Endothelial cell of umbilical vein (primary cell): ENCODE results near the gene KCNH5. TPM values are rescaled to one million over a fixed set of nuclear protein-coding genes. Genes with fewer than 3 reads are reported as not detected.

Experiments used
- BruUV-seq: library from RNA; stranded (reverse); fragments of 400-500 nt; replicated peaks from 2 replicates; lab custom pipeline; 2021; lab: Mats Ljungman, UMichigan
- CTCF ChIA-PET: fragments of 300-600, 350-600 bp; sonication (Branson Sonifier 250); formaldehyde crosslinking; loops from one replicate; lab custom pipeline; 2021; ENCODE audit warnings: antibody characterized with exemption, inconsistent platforms; lab: Charles Lee
- POLR2A ChIA-PET: fragments of 300-600, 350-600 bp; sonication (Branson Sonifier 250); formaldehyde crosslinking; loops from one replicate; lab custom pipeline; 2021; ENCODE audit warnings: antibody characterized with exemption, inconsistent platforms; lab: Charles Lee
- DNase-seq: peaks from one replicate; pipeline ENCODE4 v3.0.0-alpha.2; 2011; ENCODE audit warnings: low read depth, low spot score
- FAIRE-seq: peaks from 2 replicates; lab custom pipeline; 2011; peaks lifted over from hg19 to GRCh38; lab: Jason Lieb, UNC
- H2AFZ ChIP-seq: 2 replicates; pipeline ENCODE4 v1.6.0; 2012; ENCODE audit warnings: low read depth, low read length, control low read depth, inconsistent platforms
- H3K27ac ChIP-seq: 2 replicates; pipeline ENCODE4 v1.5.1; 2011; ENCODE audit warnings: low read depth, mild to moderate bottlenecking, control low read depth, low read length, moderate library complexity; ENCODE audit not compliant: insufficient read depth
- H3K27me3 ChIP-seq, 2 experiments: 2 replicates each; pipeline versions ENCODE4 v1.6.0 to v1.6.1; 2011; ENCODE audit warnings: low read length in 2 of 2, mixed read lengths in 1 of 2; ENCODE audit not compliant: control insufficient read depth in 2 of 2, insufficient read depth in 2 of 2
- H3K36me3 ChIP-seq, 2 experiments: 2 replicates in 1 of 2; 3 replicates in 1 of 2; pipeline ENCODE4 v1.5.1; 2011; ENCODE audit warnings: low read length in 2 of 2, mild to moderate bottlenecking in 1 of 2, moderate library complexity in 1 of 2; ENCODE audit not compliant: control insufficient read depth in 2 of 2, insufficient read depth in 2 of 2; ENCODE audit errors: extremely low read depth in 1 of 2
- H3K4me1 ChIP-seq: 3 replicates; pipeline ENCODE4 v1.5.1; 2011; ENCODE audit warnings: mild to moderate bottlenecking, low read length; ENCODE audit not compliant: control insufficient read depth, insufficient read depth; ENCODE audit errors: extremely low read depth
- H3K4me2 ChIP-seq: 2 replicates; pipeline ENCODE4 v1.6.1; 2011; ENCODE audit warnings: low read length, control low read depth, mixed read lengths; ENCODE audit not compliant: insufficient read depth
- H3K4me3 ChIP-seq, 3 experiments: fragments of 200-600 bp in 1 of 3; sonication (generic), shearing (Covaris generic) in 1 of 3; replicated peaks in 1 of 3; 2 replicates each; pipeline ENCODE4 v1.5.1; 2011 to 2016; ENCODE audit warnings: control low read depth in 3 of 3, low read length in 3 of 3, mild to moderate bottlenecking in 2 of 3, inconsistent platforms in 1 of 3, low read depth in 1 of 3, moderate library complexity in 1 of 3; ENCODE audit not compliant: insufficient read depth in 1 of 3
- H3K79me2 ChIP-seq: 2 replicates; pipeline ENCODE4 v1.6.0; 2012; ENCODE audit warnings: low read length, inconsistent platforms; ENCODE audit not compliant: control insufficient read depth, insufficient read depth
- H3K9ac ChIP-seq: replicated peaks from 2 replicates; pipeline ENCODE3; 2011; ENCODE audit warnings: low read length, control low read depth; ENCODE audit not compliant: insufficient read depth; ENCODE audit errors: extremely low read depth
- H3K9me1 ChIP-seq: replicated peaks from 3 replicates; pipeline ENCODE4 v1.6.0; 2011; ENCODE audit warnings: mild to moderate bottlenecking, low read length; ENCODE audit not compliant: control insufficient read depth, insufficient read depth; ENCODE audit errors: extremely low read depth
- H3K9me3 ChIP-seq: replicated peaks from 2 replicates; pipeline ENCODE4 v1.5.1; 2012; ENCODE audit warnings: low read length, inconsistent platforms; ENCODE audit not compliant: control insufficient read depth, insufficient read depth
- H4K20me1 ChIP-seq: replicated peaks from 2 replicates; pipeline ENCODE3; 2011; ENCODE audit warnings: mild to moderate bottlenecking, low read length; ENCODE audit not compliant: control insufficient read depth, insufficient read depth; ENCODE audit errors: extremely low read depth
- EZH2 ChIP-seq: IDR thresholded peaks from 2 replicates; pipeline ENCODE4 v1.6.1; 2012; ENCODE audit warnings: borderline replicate concordance, low read depth, mild to moderate bottlenecking, moderate library complexity, low read length, inconsistent platforms; ENCODE audit not compliant: severe bottlenecking
- FOS ChIP-seq: IDR thresholded peaks from 2 replicates; pipeline ENCODE4 v1.6.1; 2011; ENCODE audit warnings: mild to moderate bottlenecking, low read length, moderate library complexity, borderline replicate concordance; ENCODE audit not compliant: insufficient read depth
- GATA2 ChIP-seq: IDR thresholded peaks from 2 replicates; pipeline ENCODE4 v1.7.0; 2011; ENCODE audit warnings: low read depth, mild to moderate bottlenecking, moderate library complexity, mixed read lengths, low read length; ENCODE audit not compliant: insufficient read length, insufficient read depth
- JUN ChIP-seq: IDR thresholded peaks from 2 replicates; pipeline ENCODE4 v1.6.1; 2011; ENCODE audit warnings: borderline replicate concordance, low read depth; ENCODE audit not compliant: insufficient read length, insufficient read depth
- MYC ChIP-seq: IDR thresholded peaks from one replicate; pipeline ENCODE4 v1.6.1; 2011; ENCODE audit warnings: mild to moderate bottlenecking, low read depth, low read length
- POLR2A ChIP-seq: IDR thresholded peaks from 2 replicates; pipeline ENCODE4 v1.6.1; 2012; ENCODE audit warnings: low read depth, mild to moderate bottlenecking, control low read depth, low read length
- POLR2AphosphoS5 ChIP-seq: IDR thresholded peaks from 2 replicates; pipeline ENCODE4 v1.6.1; 2012; ENCODE audit warnings: low read depth, mild to moderate bottlenecking, control low read depth, low read length, moderate library complexity; ENCODE audit not compliant: insufficient read depth
- dilution Hi-C: fragments of 300-500 bp; cut with MboI; formaldehyde crosslinking; loops from one replicate; pipeline ENCODE4 v1.15.0; 2019; ENCODE audit warnings: low sequenced_read_pairs; ENCODE audit not compliant: extremely low pct_ligation_motif_present
- intact Hi-C: fragments of 100-400 bp; cut with micrococcal nuclease; formaldehyde crosslinking; loops from one replicate; pipeline ENCODE4 v1.10.0; 2022
- polyA plus RNA-seq, 4 experiments: library from polyadenylated mRNA; depleted of rRNA in 3 of 4; stranded (reverse) in 3 of 4; unstranded in 1 of 4; fragments of >200 nt; gene quantifications; 2 replicates each; pipeline versions ENCODE4 v1.2.1 to v1.2.3, GENCODE V29; 2011 to 2012; ENCODE audit warnings: missing spikeins in 1 of 4
- total RNA-seq: library from RNA; stranded (reverse); gene quantifications from 2 replicates; pipeline ENCODE4 v1.2.3, GENCODE V29; 2021
- TF ChIP-seq, protein P1 (sequence below), 2 donors: IDR thresholded peaks; 1 replicate in 1 of 2; 2 replicates in 1 of 2; pipeline ENCODE4 v1.5.1; 2011; ENCODE audit warnings: low read length in 2 of 2, mild to moderate bottlenecking in 2 of 2, moderate library complexity in 2 of 2, control low read depth in 1 of 2, inconsistent platforms in 1 of 2, low read depth in 1 of 2; ENCODE audit not compliant: insufficient read depth in 1 of 2; ENCODE audit errors: extremely low read depth in 1 of 2
- TF ChIP-seq, protein P2 (sequence below): IDR thresholded peaks from 2 replicates; pipeline ENCODE4 v1.6.1; 2011; ENCODE audit not compliant: insufficient read depth, insufficient read length

The KCNH5 gene
- total and polyA plus RNA-seq, 2 donors (not counting 3 experiments of a cell fraction or from before 2014, with no cell fraction given), result not detected

DNA sequence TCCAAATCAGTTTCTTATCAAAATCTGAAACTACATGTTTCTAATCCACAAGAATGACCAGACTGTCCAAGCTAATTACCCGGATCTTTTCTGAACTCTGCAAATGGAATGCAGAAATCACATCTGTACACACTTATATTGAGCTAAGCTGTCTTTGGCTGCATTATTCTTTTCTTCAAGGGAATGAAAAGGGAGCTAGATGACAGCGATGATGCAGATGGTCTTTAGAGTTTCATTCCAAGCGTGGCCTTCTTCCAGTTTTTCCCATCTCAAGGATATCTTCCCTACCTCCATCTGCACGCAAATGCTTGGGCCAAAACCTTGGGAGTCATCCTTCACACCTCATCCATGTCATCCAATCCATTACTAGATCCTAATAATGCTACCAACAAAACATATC lies 12.6 kb downstream of the KCNH5 start:
- Histone ChIP-seq H3K36me3 (no peaks in the 10 kb centered on the region), H4K20me1 (no peaks in the 10 kb centered on the region), H3K27me3 (peaks cover 13 to 27% of the 10 kb centered on the region in 2 experiments), H3K9me1 (no peaks in the 10 kb centered on the region), H3K27ac (no peak overlapping the region), H3K4me3 (no peak overlapping the region), H3K4me1 (no peaks in the 10 kb centered on the region), H3K79me2 (no peaks in the 10 kb centered on the region), H3K9me3 (no peaks in the 10 kb centered on the region), H2AFZ (no peak overlapping the region), H3K9ac (no peak overlapping the region), H3K4me2 (no peak overlapping the region)
- DNase-seq (no peak), FAIRE-seq (no peak)
- ChIA-PET CTCF (interaction anchor here (1.3 kb wide), 1 partner anchor 23 kb away, joined by 3 read pairs; no protein-coding TSS in a partner anchor), POLR2A (interaction anchor here (0.7 kb wide), 1 partner anchor 96 kb away, joined by 3 read pairs; no protein-coding TSS in a partner anchor)
- dilution Hi-C loops, result no loop called here
- no TSS peak for BruUV-seq
- TF ChIP-seq GATA2, result no peak
- TF ChIP-seq, protein P1, sequence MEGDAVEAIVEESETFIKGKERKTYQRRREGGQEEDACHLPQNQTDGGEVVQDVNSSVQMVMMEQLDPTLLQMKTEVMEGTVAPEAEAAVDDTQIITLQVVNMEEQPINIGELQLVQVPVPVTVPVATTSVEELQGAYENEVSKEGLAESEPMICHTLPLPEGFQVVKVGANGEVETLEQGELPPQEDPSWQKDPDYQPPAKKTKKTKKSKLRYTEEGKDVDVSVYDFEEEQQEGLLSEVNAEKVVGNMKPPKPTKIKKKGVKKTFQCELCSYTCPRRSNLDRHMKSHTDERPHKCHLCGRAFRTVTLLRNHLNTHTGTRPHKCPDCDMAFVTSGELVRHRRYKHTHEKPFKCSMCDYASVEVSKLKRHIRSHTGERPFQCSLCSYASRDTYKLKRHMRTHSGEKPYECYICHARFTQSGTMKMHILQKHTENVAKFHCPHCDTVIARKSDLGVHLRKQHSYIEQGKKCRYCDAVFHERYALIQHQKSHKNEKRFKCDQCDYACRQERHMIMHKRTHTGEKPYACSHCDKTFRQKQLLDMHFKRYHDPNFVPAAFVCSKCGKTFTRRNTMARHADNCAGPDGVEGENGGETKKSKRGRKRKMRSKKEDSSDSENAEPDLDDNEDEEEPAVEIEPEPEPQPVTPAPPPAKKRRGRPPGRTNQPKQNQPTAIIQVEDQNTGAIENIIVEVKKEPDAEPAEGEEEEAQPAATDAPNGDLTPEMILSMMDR (IDR thresholded peaks at IDR 0.05; ENCODE audit: extremely low read depth in 1 of 2, insufficient read depth in 1 of 2, low read depth in 1 of 2, low read length in 2 of 2), result no peak
- no peak for TF ChIP-seq FOS
- TF ChIP-seq EZH2, result no peak
- no peak for TF ChIP-seq POLR2A
- no peak for TF ChIP-seq JUN
- TF ChIP-seq POLR2AphosphoS5, result no peak
- no peak for TF ChIP-seq MYC
- TF ChIP-seq, protein P2, sequence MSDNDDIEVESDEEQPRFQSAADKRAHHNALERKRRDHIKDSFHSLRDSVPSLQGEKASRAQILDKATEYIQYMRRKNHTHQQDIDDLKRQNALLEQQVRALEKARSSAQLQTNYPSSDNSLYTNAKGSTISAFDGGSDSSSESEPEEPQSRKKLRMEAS, result no peak
- intact Hi-C loops, result no loop called here
